ENCODE data around the gene RNF212B.

Gene RNF212B

DNA sequence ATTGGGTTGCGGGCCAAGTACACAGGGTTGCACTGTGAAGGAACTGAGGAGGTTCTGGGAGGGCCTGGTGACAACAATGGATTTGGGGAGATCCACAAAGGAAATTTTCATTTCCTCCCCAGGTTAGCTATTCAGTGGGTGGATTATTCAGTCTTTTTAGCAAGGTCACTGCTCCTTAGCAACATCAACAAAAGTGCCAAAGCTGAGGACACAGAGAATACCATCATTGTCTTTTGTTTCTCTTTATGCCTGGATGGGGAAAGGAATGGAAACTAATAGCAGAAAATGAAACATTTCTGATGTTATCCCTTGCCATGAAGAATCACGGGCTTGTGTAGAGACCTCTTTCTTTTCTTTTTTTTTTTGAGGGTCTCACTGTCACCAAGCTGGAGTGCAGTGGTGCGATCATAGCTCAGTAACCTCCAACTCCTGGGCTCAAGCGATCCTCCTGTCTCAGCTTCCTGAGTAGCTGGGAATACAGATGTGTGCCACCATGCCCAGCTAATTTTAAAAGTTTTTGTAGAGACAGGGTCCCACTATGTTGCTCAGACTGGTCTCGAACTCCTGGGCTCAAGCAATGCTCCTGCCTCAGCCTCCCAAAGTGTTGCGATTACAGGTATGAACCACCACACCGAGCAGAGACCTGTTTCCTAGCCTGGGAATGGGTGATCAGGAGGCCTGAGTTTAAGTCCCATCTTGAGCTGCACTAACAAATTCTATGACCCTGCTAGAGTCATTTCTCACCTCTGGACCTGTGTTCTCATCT lies 58.5 kb downstream of the RNF212B start:
- DNase-seq (ENCODE audit: low spot score) = no peak

DNA sequence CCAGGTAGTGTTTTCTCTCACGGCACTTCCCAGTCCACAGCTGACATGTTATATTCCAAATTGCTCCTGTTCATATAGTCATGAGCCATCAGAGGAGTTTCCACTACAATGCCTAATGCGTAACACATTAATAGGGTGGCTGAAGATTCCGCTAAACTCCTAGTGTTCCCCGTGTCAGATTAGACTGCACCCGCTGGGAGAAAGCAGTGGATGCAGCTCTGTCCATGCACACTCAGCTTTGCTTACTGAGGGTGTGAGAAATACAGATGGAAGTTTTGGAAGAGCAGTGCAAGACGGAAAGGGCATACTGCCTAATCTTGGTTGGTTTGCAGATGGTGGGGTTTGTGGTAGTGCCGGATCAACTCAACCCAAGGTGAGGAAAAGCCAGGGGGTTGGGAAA lies 59.4 kb downstream of the RNF212B start:
- DNase-seq (ENCODE audit: low spot score) = no peak

DNA sequence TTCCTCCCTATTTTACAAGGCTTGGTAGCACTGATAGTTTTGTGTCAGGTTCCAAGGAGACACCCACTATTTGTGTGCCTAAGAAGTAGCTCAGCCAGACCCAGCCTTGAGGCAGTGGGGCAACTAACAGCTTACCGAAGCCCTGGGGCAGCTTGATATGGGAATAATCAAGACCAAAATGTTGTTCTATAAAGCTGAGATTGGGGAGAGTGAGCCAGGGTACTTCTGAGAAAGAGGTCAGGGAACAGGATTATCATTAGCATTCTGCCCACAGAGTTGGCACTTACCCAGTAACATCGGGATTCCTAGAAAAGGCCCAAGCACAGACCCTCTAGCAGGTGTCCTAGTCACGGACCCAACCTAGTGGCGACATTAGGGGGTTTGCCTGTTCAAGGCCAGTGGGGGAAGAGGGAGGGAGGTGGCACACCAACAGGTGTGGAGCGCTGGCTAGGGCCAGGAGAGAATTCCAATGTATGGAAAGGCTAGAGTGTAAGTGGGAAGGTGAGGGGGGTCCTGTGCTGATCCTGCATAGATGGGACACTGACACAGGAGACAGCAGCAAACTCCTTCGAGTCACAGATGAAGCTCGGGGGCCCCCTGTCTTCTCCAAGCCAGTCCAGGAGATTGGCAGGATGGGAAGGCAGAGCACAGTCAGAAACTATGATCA lies 60.0 kb downstream of the RNF212B start:
- no peak for DNase-seq (ENCODE audit: low spot score)

DNA sequence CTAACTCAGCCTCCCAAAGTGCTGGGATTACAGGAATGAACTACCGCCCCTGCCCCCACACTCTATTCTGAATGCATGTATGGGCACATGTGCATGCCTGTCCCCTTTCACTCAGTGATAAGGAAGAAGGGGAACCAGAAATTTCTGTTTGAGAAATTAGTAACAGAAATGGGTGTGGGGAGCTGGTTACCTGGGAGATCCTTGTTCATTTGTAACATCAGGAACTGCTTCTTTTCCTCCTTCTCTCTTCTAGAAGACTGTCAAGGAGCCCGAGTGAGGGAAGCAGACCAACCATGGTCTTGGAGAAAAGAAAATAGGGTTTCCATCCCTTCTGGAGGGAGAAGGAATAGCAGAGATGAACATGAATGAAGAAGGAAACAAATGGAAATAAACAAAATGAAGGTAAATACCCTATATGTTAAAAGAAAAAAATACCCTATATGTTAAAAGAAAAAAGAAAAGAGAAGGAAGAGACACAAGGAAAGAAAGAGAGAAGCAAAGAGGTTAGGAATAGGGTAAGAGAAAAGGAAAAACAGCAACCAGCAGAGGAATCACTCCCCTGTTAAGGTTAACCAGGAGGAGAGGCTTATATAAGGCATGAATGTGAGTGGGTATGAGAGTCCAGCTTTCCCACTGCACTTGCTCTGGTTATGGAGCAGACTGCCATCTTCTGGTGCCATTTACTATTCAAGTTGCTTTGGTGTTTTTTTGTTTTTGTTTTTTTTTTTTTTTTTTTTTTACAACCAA lies 61.6 kb downstream of the RNF212B start:
- DNase-seq (ENCODE audit: low spot score) = peak; percentile 72

DNA sequence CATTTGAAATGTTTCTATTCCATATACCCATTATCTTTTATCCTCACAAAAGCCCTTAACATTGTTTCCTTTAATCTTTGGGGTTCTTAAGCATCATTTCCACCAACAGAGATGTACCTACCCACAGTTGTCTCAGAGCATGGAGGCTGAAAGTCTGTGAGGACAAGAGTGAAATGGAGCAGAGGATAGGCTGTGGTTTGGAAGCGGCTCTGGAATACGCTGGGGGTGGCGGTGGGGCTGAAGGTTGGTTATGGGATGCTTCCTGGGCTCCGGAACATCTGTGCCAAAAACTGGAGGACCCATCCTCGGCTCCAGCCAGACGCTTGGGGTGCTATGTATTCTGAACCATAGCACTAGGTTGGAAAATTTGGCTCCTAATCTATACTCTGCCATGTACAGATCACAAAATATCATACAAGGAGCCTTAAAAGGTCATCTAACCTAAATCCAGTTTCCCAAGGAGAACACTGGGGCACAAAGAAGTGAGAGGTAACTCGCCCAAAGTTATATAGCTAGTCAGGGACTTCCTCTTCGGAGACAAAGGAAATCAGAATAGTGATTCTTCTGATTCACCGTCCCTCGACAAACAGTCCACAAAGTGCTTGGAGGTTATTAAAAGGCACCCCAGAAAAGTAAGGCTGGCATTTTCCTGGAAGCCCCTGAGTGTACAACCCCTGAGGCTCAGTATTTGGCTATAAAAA lies 62.4 kb downstream of the RNF212B start:
- no peak for DNase-seq (ENCODE audit: low spot score)

DNA sequence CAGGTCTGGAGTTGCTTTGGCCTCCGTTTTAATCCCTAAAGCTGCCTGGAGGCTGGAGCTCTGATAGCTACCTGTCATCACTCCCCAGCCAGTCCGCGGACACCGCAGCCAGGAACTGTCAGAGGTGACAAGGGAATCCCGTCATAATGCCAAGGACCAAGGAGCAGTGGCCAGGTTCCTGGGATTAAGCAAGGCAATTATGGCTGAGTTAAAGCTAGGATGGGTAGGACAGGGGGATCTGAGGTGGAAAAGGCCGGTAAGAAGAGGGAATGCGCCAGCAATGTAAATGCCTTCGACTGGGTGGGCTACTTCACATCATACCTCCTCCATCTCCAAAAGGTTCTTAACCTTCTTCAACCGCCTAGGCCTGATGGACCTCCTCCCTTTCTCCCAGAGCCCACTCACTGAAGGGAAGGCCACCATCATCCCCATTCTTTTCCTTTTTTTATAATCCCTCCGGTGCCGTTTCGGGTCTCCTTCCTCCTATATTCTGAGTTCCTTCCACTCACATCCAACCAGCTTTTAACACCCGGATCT lies 63.0 kb downstream of the RNF212B start:
- peak; percentile 36 for DNase-seq (ENCODE audit: low spot score)

DNA sequence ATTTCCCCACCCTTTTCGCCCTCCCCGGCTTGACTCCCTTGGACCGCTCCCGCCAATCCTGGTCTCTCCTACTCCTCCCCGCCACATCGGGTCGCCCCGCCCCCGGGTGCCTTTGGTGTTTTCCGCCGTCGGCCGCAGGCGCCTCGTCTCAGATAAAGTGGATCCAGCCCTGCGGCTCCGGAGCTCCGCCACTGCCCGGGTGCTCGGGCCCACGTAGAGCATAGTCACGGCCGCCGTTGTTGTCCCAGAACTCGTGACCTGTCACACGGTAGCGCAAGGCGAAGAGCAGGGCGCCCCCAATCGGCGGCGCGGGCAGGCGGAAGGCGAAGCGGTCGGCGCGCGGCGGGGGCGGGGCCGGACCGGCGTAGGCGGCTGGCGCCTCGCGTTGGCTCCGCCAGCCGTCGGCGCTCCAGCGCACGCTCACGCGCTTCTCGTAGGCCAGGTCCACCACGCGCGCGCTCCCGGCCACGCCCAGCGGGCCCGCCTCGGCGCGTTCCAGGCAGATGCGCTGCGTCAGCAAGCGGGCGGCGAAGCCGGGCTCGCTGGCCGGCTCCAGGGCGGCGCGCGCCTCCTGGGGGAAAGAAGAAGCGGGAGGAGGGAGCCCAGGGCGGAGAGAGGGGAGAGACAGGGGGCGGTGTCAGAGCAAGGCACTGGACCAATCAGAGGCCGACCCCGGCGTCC lies 63.7 kb downstream of the RNF212B start:
- peak; percentile 96 for DNase-seq (ENCODE audit: low spot score)

DNA sequence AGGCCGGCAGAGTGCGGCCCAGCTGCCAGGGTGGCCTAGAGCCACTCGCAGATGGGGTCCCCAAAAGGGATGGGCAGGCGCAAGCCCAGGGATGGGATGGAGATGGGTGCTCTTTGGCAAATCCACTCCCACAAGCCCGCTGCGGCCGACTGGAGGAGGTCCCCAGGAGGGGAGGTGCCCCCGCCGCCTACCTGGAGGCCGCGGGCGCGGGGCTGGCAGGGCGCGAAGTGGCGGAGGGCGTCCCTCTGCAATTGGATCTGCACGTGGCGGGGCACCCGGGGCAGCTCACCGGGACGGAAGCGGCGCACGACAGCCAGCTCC lies 64.2 kb downstream of the RNF212B start:
- no peak for DNase-seq (ENCODE audit: low spot score)

DNA sequence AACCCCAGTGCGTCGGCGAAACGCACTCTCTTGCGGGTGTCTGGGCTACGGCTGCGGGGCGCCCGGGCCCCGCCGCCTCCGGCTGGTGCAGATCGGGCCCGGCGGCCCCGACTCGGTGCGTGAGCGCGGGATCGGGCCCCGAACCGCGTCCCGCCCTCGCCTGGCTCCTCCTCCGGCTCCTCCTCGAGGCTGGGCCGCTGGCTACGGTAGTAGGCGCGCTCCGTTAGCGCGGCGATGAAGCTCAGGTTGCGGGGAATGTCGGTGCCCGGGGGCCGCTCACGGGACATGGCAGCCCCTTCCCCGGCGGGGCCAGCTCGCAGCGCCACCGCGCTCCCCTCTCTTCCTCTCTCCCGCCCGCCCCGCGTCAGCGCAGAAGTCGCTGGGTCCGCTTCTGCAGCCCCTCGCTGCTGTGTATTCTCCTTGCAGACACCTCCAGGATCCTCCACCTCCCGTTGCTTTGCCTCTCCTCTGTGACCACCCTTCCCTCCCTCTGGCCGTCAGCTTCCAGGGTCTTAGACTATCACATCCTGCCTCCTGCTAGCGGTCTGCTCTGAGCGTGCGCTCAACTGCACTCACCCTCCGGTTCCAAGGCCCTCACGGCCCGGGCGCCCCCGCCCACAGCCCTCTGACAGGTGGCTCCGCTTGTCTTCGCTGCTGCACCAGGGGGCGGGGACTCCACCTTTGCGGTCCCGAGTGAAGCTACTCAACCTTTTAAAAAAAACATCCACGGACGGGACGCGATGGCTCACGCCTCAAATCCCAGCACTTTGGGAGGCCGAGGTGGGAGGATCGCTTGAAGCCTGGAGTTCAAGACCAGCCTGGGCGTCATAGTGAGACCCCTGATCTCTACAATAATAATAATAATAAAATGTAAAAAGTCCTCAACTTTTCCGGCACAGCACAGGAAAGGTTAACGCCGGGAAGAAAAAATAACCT lies 64.8 kb downstream of the RNF212B start, which contains the start of gene PPP1R3E:
Gene PPP1R3E (minus strand): TSS at position 570 of the 936 bp plus-strand sequence. CDS start 283 bp downstream, at position 287.
- peak; percentile 83 for DNase-seq (ENCODE audit: low spot score)

DNA sequence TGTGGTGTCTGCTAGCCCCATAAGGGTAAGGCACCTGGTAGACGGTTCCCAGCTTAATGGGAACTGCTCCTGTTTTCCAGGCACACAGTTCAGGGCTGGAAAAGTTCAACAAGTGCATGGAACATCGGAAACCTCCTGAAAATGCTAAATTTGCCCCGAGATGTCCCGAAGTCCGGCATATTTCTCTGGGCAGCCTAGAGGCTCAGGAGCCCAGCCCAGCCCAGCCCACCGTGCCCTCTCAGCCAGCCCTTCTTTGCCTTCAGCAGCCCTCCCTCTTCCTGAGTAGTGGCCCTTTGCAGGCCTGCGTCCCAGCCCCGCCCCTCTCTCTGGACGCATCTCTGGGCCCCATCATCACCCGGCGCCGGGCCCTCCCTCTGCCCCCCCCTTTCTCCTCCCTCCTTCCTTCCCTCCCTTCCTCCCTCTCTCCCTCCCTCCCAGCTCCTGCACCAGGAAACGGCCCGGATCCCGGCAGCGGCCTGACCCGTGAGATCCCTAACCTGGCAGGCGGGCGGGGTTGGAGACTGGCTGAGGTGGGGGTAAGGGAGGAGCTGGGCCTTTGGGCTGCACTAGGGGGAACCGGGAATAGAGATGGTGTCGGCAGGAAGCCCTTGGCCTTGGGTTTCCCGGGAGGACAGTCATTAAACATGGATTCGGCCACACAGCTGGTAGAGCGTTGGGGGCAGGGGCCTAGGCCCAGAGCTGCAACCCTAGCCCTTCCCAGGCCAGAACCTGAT lies 68.8 kb downstream of the RNF212B start, which contains the start of gene BCL2L2:
Gene BCL2L2 (plus strand): TSS at position 422 of the 734 bp plus-strand sequence. CDS start 935 bp downstream, outside the sequence.
- peak; percentile 84 for DNase-seq (ENCODE audit: low spot score)

DNA sequence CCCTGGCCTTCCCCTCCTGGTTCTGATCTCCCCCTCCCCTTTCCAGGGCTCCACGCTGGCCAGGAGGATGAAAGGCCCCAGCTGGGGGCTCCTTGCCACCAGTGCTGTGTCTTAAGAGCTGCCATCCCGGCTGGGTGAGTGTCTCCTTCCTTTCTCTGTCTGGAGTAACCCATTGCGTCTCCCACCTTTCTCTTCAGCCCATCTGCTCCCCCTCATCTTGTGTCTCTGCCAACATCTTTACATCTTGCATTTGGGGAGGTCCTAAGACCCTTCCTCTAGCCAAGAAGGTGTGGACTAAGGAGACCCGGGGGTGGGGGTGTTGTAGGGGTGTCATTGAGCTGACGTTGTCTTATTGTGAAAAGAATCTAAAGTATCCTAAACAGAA lies 69.4 kb downstream of the RNF212B start:
- DNase-seq (ENCODE audit: low spot score) = no peak

DNA sequence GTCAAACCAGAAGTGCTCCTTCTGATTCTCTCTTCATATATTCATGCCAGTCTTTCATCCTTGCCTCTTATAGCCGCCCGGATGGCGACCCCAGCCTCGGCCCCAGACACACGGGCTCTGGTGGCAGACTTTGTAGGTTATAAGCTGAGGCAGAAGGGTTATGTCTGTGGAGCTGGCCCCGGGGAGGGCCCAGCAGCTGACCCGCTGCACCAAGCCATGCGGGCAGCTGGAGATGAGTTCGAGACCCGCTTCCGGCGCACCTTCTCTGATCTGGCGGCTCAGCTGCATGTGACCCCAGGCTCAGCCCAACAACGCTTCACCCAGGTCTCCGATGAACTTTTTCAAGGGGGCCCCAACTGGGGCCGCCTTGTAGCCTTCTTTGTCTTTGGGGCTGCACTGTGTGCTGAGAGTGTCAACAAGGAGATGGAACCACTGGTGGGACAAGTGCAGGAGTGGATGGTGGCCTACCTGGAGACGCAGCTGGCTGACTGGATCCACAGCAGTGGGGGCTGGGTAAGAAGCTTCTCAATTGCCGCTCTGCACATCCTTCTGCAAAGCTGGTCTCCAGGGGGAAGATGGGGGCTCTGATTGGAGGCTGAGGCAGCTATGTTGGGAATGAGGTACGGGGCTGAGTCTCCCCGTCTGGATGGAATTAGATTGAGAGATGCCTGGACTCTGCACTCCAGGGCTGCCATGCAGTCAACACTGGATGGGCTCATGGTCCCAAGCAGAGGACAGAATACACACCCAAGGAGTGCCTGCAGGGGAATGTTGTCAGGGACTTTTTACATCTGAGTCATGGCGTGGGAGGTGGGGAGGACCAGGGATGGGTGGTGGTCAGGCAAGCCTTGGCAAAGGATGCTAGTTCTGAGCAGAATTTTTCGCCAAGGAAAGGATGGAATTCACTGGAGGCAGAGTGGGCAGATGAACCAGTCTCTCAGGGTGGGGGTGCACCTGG lies 70.2 kb downstream of the RNF212B start:
- no peak for DNase-seq (ENCODE audit: low spot score)

DNA sequence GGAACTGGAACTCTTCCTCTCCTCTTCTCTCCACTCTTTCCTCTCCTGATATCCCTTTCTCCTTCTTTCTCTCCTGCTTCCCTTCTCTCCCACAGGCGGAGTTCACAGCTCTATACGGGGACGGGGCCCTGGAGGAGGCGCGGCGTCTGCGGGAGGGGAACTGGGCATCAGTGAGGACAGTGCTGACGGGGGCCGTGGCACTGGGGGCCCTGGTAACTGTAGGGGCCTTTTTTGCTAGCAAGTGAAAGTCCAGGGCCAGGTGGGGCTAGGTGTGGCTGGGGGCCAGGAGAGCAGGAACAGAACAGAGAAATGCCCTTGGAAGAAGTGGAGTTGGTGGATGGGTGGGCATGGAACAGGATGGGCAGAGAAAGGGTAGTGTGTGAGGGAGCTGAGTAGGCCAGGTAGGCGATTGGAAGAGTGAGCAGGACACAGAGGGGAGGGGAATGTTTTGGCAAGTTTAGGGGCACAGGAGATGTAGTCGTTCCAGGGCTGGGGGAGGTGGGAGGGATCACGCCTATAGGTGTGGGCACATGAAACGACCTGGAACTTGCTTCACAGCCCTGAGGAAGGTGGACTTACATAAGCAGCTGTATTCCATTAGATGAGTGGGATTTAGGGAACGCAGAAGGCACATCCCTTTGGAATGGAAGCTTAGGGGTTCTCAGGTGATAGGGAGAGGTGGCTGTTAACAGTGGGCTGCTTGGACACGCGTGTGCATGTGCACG lies 71.1 kb downstream of the RNF212B start:
- no peak for DNase-seq (ENCODE audit: low spot score)

DNA sequence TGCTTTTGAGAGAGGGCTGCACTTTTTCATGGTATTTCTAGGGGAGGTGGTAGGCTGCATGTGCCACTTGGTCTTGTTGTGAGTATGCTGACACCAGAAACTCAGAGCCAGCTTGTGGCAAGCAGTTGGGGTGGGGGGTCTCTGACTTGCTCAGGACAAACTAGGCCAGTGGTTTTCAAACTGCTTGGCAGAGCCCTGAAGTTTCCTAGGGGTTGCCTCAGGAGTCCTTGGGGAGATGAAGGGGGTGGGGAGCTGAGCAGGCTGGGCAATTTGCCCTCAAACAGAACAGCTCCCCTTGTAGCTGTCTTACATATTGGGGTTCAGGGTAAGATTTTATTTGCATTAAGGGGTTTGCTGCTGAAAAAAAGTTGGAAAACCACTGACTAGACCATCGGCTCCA lies 72.8 kb downstream of the RNF212B start:
- no peak for DNase-seq (ENCODE audit: low spot score)

DNA sequence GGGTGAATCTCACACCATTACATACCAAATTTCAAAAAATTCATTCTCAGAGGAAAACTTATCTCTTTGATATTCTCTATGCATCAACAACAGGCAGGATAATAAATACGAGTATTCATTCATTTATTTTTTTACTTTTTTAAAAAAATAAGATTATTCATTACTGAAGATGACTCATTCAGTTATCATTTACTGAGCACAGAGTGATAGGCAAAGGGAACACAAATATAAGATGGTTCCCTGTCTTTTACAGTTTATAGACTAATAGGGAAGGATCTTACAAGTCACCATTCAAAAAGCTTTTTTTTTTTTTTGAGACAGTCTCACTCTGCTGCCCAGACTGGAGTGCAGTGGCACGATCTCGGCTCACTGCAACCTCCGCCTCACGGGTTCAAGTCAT lies 78.6 kb downstream of the RNF212B start:
- DNase-seq (ENCODE audit: low spot score) = no peak

DNA sequence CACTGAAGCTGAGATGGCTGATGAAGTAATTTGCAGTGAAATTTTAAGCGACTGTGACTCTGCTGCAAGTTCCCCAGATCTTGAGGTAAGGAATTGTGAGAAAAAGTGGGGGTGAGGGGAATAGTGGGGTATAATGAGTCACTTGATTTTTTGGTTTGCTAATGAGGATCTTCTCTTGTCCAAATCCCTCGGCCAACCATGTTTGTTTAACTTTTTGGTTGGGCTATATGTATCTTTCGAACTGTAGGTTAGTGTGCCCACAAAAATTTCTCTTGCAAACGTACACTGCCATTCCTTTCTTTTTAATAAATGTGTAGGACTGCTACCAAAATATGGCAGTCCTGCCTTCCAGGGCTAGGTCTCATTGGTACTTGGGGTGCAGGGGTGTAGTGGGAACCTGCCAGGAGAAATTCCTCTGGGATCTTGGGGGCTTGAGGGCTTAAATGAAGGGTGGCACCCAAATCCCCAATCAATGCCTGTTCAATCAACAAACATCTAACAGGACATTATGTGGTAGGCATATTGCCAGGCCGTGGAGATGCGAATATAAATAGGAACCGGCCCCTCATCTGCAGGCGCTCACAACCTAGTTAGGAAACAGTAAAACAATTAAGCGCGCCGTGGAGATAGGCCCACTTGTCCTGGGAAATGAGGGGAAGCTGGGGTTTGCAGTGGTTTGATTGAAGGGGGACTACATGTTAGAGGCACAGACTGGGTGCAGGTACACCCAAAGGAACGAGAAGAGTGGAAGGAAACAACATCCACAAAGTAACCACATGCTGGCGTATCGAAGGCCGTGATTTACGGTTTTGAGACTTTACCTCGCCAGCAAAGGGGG lies 82.2 kb downstream of the RNF212B start:
- no peak for DNase-seq (ENCODE audit: low spot score)
